GM06990 (cell line): ENCODE data around the gene STK17B.
A peak's percentile ranks its signal among the peaks of the same experiment; 100 is the strongest.

ENCODE experiments used
- DNase-seq: peaks from one replicate; pipeline ENCODE4 v3.0.0-alpha.2; 2011; ENCODE audit not compliant: insufficient read length; ENCODE audit errors: extremely low read depth
- H3K27me3 ChIP-seq: replicated peaks from 2 replicates; pipeline ENCODE4 v1.6.0; 2011; ENCODE audit warnings: low read length; ENCODE audit not compliant: control insufficient read depth, insufficient read depth
- H3K36me3 ChIP-seq: 2 replicates; pipeline ENCODE4 v1.5.1; 2011; ENCODE audit warnings: low read length; ENCODE audit not compliant: control insufficient read depth, insufficient read depth
- H3K4me3 ChIP-seq: replicated peaks from 2 replicates; pipeline ENCODE4 v1.5.1; 2011; ENCODE audit warnings: low read depth, mild to moderate bottlenecking, control low read depth, low read length
- CTCF ChIP-seq: IDR thresholded peaks from 2 replicates; pipeline ENCODE4 v1.5.1; 2011; ENCODE audit warnings: low read length, control low read depth, mild to moderate bottlenecking, inconsistent platforms; ENCODE audit not compliant: insufficient read depth, poor library complexity, severe bottlenecking

Gene STK17B

GRCh38 chr2:196131949-196132925 lies 39.1 kb downstream of the STK17B start:
- peaks cover 5% of the 10 kb centered on the region for H3K36me3 ChIP-seq
- no peak for TF ChIP-seq CTCF
- H3K27me3 ChIP-seq: no peaks in the 10 kb centered on the region
- DNase-seq: peak; percentile 37
- H3K4me3 ChIP-seq: no peak overlapping the region

GRCh38 chr2:196131384-196131937 lies 39.9 kb downstream of the STK17B start:
- peak; percentile 29 for DNase-seq
- Histone ChIP-seq H3K4me3 (no peak overlapping the region), H3K36me3 (peaks cover 3% of the 10 kb centered on the region), H3K27me3 (no peaks in the 10 kb centered on the region)
- peak; percentile 59 for TF ChIP-seq CTCF

- TF ChIP-seq CTCF: no peak
- Histone ChIP-seq H3K27me3 (no peaks in the 10 kb centered on the region), H3K4me3 (no peak overlapping the region), H3K36me3 (no peaks in the 10 kb centered on the region)
- DNase-seq: peak; percentile 31
Measured at GRCh38 chr2:196130039-196130825, 41.1 kb downstream of the STK17B start.

- no peak for DNase-seq
- no peaks in the 10 kb centered on the region for H3K36me3 ChIP-seq
- no peaks in the 10 kb centered on the region for H3K27me3 ChIP-seq
- TF ChIP-seq CTCF: no peak
- no peak overlapping the region for H3K4me3 ChIP-seq
Measured at GRCh38 chr2:196128749-196129148, 42.6 kb downstream of the STK17B start.

GRCh38 chr2:196125596-196125995 lies 45.8 kb downstream of the STK17B start:
- H3K4me3 ChIP-seq: no peak overlapping the region
- no peaks in the 10 kb centered on the region for H3K36me3 ChIP-seq
- TF ChIP-seq CTCF: no peak
- no peak for DNase-seq
- H3K27me3 ChIP-seq: no peaks in the 10 kb centered on the region
